ENCODE results near the gene OVAAL. TPM values are rescaled to one million over a fixed set of nuclear protein-coding genes. Genes with fewer than 3 reads are reported as not detected.

The OVAAL gene
- total and polyA plus RNA-seq, 9 of the 15 experiments (the other 6 are each of a cell fraction or from before 2014, with no cell fraction given): 0.04 to 0.18 (median 0.08) TPM; not detected in 4

DNA sequence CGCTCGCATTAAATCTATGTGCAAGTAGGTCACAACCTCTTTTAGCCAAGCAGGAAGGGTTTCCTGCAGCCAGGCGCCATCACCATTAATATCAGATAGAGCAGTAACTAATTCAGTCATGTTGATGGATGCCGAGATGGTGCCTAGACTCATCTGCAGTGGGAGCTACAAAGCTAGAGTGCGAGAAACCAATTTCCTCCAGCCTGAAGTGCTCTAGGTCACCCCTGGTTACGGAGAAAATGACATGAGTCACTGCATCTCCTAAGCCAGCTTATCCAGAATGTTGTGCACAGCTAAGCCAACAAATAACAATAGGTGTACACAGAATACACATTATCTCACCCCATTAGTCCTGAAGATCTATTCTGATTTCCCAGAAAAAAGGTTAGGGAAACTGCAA lies 36.0 kb downstream of the OVAAL start (continued):
- TF ChIP-seq, protein P1, sequence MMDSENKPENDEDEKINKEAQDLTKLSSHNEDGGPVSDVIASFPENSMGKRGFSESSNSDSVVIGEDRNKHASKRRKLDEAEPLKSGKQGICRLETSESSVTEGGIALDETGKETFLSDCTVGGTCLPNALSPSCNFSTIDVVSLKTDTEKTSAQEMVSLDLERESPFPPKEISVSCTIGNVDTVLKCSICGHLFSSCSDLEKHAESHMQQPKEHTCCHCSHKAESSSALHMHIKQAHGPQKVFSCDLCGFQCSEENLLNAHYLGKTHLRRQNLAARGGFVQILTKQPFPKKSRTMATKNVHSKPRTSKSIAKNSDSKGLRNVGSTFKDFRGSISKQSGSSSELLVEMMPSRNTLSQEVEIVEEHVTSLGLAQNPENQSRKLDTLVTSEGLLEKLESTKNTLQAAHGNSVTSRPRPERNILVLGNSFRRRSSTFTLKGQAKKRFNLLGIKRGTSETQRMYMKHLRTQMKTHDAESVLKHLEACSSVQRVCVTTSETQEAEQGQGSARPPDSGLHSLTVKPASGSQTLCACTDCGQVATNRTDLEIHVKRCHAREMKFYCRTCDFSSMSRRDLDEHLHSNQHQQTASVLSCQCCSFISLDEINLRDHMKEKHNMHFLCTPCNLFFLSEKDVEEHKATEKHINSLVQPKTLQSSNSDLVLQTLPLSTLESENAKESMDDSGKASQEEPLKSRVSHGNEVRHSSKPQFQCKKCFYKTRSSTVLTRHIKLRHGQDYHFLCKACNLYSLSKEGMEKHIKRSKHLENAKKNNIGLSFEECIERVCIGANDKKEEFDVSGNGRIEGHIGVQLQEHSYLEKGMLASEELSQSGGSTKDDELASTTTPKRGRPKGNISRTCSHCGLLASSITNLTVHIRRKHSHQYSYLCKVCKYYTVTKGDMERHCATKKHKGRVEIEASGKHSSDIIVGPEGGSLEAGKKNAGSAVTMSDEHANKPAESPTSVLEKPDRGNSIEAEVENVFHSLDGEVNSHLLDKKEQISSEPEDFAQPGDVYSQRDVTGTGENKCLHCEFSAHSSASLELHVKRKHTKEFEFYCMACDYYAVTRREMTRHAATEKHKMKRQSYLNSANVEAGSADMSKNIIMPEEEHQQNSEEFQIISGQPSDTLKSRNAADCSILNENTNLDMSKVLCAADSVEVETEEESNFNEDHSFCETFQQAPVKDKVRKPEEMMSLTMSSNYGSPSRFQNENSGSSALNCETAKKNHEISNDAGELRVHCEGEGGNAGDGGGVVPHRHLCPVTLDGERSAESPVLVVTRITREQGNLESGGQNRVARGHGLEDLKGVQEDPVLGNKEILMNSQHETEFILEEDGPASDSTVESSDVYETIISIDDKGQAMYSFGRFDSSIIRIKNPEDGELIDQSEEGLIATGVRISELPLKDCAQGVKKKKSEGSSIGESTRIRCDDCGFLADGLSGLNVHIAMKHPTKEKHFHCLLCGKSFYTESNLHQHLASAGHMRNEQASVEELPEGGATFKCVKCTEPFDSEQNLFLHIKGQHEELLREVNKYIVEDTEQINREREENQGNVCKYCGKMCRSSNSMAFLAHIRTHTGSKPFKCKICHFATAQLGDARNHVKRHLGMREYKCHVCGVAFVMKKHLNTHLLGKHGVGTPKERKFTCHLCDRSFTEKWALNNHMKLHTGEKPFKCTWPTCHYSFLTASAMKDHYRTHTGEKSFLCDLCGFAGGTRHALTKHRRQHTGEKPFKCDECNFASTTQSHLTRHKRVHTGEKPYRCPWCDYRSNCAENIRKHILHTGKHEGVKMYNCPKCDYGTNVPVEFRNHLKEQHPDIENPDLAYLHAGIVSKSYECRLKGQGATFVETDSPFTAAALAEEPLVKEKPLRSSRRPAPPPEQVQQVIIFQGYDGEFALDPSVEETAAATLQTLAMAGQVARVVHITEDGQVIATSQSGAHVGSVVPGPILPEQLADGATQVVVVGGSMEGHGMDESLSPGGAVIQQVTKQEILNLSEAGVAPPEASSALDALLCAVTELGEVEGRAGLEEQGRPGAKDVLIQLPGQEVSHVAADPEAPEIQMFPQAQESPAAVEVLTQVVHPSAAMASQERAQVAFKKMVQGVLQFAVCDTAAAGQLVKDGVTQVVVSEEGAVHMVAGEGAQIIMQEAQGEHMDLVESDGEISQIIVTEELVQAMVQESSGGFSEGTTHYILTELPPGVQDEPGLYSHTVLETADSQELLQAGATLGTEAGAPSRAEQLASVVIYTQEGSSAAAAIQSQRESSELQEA (IDR thresholded peaks at IDR 0.05; ENCODE audit: low read depth): no peak
- TF ChIP-seq U2AF1 (optimal IDR thresholded peaks at IDR 0.05; ENCODE audit: low read depth, low read length) (no peak), TAF7 (tag; IDR thresholded peaks at IDR 0.05) (no peak), BHLHE40 (IDR thresholded peaks at IDR 0.05; ENCODE audit: low read length) (no peak), ZNF146 (CRISPR knock-in tag; IDR thresholded peaks at IDR 0.05; ENCODE audit: unreplicated experiment) (no peak), TBP (optimal IDR thresholded peaks at IDR 0.05; ENCODE audit: low read depth, low read length) (no peak), MGA (IDR thresholded peaks at IDR 0.05) (no peak)
- TF ChIP-seq, protein P2, sequence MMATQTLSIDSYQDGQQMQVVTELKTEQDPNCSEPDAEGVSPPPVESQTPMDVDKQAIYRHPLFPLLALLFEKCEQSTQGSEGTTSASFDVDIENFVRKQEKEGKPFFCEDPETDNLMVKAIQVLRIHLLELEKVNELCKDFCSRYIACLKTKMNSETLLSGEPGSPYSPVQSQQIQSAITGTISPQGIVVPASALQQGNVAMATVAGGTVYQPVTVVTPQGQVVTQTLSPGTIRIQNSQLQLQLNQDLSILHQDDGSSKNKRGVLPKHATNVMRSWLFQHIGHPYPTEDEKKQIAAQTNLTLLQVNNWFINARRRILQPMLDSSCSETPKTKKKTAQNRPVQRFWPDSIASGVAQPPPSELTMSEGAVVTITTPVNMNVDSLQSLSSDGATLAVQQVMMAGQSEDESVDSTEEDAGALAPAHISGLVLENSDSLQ (IDR thresholded peaks at IDR 0.05): peak; percentile 34; the same call in 1 of the 2 replicates
